Activated CD8-positive, alpha-beta memory T cell treated with anti-CD3 and anti-CD28 coated beads for 48 hours (primary cell): ENCODE measurements around the gene MAD1L1.

Source experiments
- DNase-seq, 3 experiments: peaks; one replicate each; pipeline ENCODE4 v3.0.0-alpha.2; 2020; ENCODE audit warnings: low read depth in 2 of 3, low spot score in 2 of 3

MAD1L1 gene

DNA sequence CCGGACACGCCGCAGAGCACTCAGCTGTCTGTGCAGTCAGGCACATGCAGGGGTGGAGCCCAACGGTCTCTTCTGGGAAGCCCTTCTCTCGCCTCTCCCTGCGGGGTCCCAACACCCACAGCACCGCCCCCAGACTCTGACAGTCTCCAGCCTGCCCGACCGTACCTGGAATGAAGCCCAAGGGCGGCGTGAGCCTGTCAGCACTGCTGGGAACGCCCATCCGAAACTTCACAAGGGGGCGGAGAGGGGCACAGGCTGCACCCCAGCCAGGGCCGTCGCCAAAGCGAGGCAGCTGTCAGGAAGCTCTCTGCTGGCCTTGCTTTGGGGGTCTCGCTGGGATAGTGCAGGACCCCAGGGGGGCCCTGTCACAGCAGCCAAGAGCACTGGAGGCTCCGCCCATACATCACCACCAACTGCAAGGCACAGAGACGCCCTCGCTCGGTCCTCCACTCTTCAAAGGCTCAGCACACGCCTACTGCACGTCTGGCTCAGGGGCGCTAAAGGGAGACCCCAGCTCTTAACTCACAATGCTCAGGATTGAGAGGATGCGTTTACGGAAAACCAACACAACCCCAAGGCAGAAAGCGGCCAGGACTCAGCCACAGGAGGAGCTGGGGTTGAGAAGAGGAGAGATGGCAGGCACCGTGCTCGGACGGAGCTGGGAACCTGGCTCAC is 30.9 kb downstream of the MAD1L1 start:
- DNase-seq, result no peak

DNA sequence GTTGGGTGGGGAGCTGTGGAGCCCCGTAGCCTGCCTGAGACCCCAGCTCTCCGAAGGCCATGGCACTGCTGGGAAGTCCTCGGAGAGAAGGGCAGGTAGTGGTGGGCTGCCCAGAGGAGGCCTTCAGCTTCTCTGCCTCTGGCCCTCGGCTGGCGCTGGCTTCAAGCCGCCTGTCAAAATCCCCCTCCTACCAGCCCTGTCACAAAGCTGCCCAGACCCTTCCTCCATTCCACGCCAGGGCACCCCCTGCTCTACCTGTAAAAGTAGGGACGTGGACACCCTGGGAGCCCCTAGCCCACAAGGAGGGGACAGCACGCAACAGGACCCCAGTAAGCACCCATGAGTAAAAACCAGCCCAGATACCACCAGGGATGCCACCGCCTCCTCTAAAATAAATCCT is 31.6 kb downstream of the MAD1L1 start:
- no peak for DNase-seq

DNA sequence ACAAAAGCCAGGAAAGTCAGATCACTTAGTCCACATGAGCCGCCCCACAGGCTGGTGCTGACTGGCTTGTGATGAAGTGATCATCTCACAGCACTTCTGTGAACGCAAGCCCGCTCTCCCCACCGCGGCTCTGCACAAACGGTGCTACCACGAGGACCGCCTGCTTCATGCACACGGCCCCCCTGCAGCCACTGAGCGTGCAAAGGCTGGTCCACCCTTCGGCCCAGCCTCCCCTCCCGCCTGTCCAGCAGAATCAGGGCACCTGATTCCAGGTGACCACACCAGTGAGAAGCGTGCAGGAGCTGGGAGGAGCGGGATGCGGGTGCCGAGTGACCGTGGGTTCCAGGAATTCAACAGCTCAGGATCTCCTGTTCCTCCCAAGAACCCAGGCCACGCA is 32.2 kb downstream of the MAD1L1 start:
- DNase-seq, result no peak

DNA sequence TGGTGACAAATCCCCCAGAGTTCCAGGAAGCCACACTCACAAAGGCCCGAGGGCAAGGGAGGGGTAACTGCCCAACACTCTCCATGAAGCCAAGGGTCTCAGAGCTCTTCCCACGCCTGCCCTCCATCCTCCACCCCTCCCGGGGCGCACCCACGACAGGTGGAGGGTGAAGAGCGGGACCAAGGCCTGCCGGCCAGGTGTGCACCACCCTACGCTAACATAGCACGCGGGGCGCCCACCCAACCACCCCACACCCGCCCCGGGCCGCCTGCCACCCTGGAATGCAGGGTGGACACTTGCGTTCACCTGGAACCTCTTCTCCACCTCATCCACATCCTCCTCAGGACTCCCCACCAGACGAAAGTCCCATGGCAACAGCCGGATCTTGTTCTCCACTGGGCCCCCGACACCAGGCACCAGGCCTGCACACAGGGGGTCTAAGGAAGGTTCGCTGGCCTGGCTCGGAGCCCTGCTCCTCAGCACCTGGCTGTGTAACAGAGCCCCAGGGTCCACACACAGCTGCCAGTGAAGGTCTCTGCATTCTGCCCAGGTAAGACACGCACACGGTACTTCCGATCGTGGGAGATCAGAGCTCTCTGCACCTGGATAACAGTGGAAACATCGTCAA is 32.7 kb downstream of the MAD1L1 start:
- no peak for DNase-seq

DNA sequence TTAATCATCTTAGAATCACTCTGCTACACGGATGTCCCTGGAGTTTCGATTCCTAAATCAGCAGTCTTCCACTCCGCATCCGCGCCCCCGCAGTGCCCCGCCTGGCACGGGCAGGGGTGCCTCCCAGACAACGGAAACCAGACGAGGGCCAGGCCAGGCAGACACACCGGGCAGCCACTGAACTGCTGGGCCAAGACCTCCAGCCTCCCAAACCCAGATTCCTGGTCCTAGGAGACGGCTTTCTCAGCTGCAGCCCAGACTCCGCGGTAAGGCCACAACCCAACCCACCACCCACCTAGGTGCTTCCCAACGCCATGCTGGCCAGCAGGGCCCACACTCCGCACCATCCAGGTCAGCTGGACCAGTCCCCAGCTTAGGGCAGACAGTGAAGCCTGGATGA is 33.2 kb downstream of the MAD1L1 start:
- no peak for DNase-seq

DNA sequence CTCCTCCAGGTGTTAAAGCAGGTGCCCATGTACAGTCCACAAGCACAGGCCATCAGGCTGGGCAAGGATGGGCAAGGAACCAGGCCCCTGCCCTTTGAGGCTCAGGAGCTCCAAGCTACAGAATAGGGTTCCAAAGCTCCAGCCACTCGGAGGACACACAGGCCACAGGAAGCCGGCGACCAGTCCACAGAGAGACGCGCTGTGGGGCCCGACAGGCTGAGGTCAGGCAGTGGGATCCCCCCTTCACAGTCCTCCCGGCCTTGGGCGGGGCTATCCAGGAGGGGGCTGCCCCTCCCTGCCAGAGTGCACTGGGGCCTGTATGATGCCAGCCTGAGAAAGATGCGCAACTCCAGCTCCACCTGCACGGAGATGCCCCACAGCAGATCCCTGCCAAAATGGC is 34.0 kb downstream of the MAD1L1 start:
- DNase-seq, result no peak

DNA sequence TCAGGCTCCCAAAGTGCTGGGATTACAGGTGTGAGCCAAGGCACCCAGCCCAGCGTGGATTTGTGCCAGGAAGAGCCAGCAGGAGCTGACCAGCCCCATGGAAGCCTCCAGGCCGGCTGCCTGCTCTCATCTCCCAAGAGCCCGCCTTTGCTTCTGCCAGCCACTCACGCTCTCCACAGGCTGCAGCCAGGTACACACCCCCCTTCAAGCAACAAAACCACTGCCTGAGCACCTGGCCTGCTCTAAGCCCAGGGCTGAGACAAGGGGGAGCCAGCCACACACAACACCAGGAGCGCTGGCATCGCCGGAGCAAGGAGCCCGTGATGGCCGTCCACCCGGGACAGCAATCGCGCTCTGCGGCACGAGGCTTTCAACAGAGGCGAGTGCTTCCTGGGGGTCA is 34.5 kb downstream of the MAD1L1 start:
- DNase-seq, result no peak

DNA sequence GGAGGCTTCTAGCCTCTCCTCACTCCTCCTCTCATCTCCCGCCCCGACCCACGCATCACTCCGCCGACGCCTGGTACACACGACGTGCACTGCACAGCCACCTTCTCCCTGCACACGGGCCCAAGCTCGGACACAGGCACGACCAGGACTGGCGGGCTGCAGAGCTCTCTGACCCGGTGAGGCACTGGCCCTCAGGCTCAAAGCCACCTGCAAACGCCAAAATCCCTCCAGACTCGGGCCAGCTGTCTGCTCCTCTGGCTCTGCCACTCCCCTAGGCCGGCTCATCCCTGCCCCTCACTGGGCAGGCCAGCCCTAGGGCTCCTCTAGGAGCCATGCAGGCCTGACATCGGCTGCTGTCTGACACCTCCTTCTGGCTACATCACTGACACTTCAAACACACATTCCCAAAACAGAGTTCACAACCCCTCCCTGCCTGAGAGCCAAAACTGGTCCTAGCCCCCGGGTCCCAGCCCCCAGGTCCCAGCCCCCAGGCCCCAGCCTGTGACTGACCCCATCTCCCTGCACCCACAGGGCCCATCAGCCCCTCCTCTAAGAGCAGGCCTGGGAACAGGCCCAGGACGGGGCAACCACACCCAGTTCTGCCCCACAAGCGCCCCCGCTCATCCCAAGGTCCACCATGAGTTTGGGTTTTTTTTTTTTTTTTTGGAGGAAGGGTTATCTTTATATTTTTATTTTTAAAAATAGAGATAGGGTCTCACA is 35.1 kb downstream of the MAD1L1 start:
- no peak for DNase-seq

DNA sequence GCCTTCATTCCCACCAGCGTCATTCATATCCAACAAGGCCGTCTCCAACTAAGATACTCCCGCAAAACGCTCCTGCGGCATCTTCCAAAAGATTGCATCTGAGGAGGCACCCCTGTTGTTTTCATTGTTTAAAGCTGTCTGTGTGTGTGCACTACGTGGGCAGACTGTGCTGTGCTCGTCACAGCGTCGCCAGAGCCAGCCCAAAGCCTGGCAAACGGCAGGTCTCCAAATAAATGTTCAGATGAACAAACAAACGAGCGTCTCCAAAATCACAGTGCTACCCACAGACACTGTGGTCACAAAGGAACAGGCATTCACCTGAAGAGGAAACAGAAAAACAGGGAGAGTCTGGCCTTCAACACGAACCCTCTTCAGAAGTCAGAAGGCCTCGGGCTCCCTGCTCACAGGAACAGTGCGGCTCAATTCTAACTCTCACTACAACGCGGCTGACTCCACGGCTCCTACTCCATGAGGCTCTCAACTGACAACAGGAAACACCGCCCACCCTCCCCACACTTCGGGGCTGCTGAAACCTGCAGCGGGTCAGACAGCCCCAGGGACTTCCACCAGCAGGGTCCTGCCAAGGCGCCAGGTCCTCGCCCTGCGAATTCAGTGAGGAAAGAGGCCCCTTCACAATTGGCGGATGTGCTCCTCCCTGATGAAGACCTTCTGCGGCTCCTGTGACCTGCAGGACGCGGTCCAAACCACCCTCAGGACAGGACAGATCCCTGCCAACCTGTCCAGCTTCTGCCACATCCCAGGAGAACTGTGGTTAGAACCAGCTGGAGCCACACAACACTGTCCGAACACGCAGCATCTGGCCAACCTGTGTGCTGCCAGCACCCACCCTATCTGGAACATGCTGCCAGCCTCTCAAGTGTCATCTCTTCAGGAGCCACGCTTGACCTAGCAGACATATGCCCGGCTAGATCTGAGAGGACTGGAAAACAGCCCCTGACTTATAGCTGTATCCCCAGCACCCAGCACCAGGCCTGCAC is 36.1 kb downstream of the MAD1L1 start:
- DNase-seq, result no peak

DNA sequence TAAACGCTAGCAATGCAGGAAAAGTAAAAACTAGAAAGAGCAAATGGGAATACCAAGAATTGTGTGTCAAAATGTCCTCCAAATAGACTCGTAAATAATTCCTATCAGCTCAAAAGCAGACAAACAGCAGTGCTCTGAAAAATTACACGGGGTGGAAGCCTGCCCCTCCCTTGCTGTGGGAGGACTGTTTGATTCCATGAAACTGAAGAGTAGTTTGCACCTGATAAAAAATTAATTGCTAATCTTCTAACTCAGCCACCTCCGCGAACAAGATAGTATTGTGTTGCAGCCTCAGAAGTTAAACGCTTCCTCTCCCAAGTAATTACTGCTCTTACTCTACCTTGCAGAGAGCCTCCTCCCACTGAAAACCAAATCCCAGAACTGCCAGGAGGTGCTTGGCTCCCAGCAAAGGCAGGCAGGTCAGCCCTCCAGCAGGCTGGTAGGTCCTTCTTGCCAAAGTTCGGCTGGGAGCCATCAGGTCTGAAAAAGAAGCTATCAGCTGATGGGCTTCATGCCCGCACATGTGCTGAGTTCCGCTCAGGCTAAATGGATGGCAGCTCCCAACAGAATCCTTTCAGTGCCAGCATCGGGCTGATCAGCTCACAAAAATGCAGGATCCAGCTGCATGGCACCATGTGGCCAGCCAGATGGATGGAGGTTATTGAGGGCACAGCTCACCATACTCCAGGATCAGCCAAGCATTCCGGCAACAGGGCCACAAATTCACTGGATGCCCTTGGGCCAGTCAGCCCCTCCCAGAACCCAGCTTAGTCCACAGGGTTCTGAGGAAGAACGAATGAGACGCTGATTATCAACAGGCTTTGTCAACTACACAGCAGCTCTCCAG is 37.1 kb downstream of the MAD1L1 start:
- DNase-seq, result no peak

DNA sequence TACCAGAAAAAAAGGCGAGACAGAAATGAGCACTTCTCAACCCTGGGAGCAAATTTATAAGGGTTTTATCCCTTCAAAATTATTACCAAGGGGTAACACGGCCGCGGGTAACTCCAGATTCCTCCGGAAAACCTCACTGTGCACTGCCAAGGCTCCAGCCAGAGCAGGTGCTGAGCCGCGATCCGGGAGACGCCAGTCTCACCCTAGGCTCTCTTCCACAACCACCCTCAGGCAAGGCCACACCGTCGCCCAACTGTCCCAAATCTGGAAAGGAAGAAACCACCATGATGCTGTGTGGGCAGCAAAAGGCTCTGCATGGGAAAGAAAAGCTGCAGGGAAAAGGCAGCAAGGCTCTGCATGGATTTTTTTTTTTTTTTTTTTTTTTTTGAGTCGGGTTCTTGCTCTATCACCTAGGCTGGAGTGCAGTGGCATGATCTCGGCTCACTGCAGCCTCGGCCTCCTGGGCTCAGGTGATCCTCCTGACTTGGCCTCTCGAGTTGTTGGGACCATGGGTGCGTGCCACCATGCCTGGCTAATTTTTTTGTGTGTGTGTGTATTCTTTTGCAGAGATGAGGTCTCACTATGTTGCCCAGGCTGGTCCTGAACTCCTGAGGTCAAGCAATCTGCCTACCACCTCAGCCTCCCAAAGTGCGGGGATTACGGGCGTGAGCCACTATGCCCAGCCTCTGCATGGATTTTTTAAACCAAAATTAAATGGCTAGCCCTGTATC is 39.0 kb downstream of the MAD1L1 start:
- DNase-seq, result no peak

DNA sequence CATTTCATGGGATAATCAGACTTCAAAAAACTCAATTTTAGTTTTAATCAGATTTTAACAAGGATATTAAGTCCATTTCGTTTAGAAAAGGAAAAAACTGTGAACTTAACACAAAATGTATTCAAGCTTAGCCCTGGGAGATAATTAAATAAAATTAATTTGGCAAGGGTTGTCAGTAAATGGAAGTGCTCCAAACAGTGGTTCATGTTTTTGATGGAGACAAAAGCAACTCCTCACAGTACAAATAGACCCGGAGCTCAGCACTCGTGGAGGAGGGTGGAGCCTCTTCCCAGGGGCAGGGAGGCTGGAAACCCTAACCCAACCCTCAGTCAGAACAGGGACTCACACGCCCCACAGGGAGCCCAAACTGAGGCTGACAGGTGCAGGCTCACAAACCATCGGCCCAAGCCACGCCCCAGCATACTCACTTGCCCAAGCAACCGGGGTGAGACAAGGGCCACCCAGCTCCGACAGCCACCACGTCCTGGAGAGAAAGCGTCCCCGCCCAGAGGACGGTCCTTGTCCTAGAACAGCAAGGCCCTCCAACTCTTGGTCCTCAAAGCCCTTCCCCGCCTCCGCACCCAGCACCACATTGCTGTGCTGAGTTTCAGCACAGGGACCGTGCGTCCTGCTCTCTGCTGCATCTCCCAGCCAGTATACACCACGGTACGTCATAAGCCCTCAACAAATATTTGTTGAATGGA is 39.8 kb downstream of the MAD1L1 start:
- DNase-seq, result no peak

DNA sequence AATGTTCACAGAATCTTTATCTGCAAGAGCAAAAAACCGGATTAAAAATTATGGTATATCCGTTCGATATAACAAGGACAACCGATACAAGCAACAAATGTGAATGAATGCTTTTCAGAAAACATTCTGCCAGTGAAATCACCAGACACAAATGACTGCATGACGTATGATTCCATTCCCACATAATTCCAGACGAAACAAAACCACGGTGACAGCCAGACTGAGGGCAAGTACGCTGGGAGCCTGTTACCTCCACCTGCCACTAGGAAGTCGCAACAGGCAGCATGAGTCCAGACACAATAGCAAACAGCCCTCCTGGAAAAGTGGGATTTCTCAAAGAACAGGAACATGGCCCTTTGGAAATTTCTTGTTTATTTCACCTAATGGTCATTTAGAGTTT is 41.7 kb downstream of the MAD1L1 start:
- no peak for DNase-seq

DNA sequence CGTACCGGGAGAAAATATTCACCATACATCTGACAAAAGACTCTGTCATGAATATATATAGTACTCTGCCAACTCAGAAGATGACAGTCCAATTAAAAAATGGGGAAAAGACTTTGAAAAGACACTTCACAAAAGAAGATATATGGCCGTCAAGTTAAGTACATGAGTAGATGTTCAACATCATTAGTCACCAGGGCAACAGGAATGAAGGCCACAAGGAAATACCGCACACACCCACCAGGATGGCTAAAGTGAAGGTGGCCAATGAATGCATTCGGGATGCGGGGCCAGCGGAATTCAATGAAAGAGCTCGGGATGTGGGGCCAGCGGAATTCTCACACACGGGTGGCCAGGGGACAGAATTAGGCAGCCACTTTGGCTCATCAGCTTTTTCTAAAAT is 42.2 kb downstream of the MAD1L1 start:
- DNase-seq, result no peak

DNA sequence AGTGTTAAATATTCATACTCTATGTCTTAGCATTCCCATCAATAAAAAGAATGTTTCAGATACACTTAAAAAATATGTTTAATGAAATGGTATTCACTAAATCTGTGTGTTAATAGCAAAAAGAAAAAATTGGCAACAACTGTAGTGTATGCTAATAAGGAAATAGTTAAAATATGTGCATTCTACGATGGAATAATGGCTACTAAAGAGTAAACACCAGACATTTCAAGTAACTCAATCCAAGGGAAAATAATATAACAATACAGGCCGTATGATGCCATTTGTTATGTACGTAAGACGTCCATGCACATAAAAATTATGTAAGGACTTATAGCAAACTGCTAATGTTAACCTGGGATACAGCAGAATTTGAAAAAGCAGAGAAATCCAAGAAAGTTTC is 46.6 kb downstream of the MAD1L1 start:
- DNase-seq, result no peak

DNA sequence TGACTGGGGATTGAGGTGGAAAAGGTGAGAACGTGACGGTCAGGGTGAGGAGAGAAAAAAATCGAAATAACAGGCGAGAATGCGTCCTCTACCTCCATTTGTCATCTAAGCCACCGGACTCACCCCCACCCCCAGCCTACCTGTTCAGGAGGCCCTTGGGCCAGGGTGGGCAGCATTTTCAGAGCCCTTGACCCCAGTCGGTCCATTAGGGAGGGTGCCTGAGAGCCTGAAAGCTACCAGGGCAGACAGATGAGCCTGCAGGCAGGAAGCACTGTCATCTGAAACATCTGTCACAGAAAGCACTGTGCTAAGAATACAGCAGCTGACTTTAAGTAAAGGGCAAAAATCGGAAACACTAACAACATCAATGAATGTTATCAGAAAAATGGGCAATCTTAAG is 47.0 kb downstream of the MAD1L1 start:
- no peak for DNase-seq

DNA sequence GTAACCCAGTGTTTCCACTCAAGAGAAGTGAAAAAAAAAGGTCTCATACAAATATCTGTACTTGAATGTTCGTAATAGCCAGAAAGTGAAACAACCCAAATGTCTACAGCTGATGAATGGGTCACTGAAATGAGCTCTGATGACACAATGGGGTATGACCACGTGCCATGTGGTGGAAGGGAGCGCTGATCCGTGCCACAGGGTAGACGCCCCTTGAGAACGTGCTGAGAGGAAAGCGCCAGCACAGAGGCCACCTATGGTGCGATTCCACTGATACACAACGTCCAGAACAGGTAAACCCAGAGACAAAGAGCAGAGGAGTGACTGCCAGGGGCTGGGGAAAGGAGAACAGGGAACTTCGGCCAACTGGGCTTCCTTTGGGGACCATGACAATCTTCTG is 50.3 kb downstream of the MAD1L1 start:
- no peak for DNase-seq

DNA sequence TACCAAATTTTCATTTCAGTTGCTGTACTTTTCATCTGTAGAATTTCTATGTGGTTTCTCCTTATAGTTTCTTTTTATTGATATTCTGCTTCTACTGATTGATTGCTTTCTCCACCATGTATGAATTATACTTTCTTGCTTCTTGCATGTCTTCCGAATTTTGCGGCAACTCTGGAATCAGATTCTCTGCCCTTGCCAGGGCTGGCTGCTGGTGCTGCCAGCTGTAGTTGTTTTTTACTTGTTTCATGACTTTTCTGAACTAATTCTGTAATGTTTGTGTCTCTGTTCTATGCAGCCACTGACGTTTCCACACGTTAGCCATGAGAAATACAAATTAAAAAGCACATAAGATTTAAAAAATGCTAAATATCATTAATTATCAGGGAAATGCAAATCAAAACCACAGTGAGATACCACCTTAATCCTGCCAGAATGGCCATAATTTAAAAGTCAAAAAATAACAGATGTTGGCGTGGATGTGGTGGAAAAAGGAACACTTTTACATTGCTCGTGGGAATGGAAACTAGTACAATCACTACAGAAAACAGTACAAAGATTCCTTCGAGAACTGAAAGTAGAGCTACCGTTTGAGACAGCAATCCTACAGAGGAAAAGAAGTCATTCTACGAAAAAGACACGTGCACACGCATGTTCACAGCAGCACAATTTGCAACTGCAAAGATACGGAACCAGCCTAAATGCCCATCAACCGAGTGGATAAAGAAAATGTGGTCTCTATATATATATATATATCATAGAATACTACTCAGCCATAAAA is 51.5 kb downstream of the MAD1L1 start:
- DNase-seq, result no peak
